Dedifferentiated amniotic fluid mesenchymal stem cell (primary cell): Measurements from ENCODE around the gene CPT2.

Experiments
- DNase-seq: peaks from one replicate; pipeline ENCODE4 v3.0.0-alpha.2; 2016; ENCODE audit errors: extremely low spot score

CPT2 gene

GRCh38 chr1:53262000-53262399 lies 65.4 kb downstream of the CPT2 start:
- DNase-seq = no peak
